IPS-NIHi7 (cell line): ENCODE measurements around the gene ADGRA3.
A peak's percentile ranks its signal among the peaks of the same experiment; 100 is the strongest.
"Not testable (repeated sequence)": the region's sequence is repeated elsewhere in the genome, so short reads cannot be mapped to it uniquely, and the experiment has no call there.

Experiments
- DNase-seq: peaks from one replicate; pipeline ENCODE4 v3.0.0; 2012; ENCODE audit warnings: mixed read lengths; ENCODE audit errors: extremely low spot score

Gene ADGRA3

GRCh38 chr4:22478426-22478825 lies 37.4 kb downstream of the ADGRA3 start:
- DNase-seq, result no peak

- no peak for DNase-seq
Observed at GRCh38 chr4:22477813-22478182, 38.1 kb downstream of the ADGRA3 start.

- DNase-seq, result no peak
Observed at GRCh38 chr4:22477136-22477812, 38.6 kb downstream of the ADGRA3 start.

DNA sequence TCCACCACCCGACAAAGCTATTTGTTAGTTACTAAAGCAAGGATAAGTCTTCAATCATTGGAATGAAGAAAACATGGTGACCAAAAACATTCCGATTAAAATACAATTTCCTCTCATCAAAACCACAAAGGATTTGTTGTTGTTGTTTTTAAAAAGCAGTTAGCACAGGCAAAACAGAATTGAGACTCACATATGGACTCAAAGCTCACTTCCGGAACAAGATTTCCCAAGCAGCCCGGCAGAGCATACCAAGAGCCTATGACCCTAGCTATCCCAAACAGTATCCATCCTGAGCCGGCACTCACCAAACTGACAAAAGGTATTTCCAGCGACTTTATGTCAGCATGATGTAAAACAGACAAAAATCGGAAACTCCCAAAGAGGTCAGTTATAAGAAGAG lies 39.9 kb downstream of the ADGRA3 start:
- DNase-seq, result no peak

GRCh38 chr4:22475311-22475646 lies 40.6 kb downstream of the ADGRA3 start:
- DNase-seq, result not testable (repeated sequence)

DNA sequence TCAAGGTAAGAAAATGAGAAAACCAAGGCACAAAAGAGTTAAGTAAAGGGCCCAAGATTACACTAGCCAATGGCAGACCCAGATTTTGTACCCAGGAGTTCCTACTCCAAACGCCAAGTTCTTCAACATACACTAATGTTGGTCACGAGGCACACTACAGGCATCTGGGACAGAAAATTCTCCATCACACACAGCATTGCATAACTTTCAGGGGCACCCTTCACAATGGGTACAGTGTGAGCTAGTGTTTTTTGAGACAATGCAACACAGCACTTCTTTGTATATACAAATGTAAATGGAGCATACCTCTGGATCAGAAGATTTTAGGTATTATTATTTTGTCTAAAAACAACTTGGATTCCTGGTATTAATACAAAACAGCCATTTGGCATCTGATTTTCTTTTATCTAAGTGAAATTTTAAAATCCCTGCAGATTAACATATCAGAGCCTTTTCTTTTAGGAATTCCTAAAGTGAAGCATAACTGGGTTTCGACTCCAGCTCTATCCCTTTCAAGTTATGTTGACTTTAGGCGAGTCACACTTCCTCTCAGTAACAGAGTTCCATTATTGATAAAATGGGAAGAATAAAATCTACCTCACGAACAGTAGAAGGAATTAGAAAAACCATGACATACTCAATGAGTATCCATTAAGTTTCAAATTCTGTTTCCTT lies 41.1 kb downstream of the ADGRA3 start:
- no peak for DNase-seq

DNA sequence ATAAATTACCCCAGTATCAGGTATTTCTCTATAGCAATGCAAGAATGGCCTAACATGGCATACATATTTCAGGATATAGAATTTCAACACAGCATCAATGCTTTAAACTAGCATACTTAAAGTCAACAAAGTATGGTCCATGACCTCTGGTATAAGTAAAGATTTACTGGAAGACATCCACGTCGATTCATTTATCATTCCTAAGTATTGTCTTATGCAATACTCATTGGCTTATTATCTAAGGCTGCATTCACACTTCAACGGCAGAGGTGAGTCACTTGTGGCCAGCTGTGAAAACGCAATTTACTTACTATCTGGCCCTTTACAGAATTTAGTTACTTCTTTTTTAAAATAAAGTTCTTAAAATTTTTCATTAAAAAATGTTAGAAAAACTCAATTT lies 42.6 kb downstream of the ADGRA3 start:
- DNase-seq, result no peak

- DNase-seq, result no peak
Observed at GRCh38 chr4:22471999-22472461, 43.8 kb downstream of the ADGRA3 start.

DNA sequence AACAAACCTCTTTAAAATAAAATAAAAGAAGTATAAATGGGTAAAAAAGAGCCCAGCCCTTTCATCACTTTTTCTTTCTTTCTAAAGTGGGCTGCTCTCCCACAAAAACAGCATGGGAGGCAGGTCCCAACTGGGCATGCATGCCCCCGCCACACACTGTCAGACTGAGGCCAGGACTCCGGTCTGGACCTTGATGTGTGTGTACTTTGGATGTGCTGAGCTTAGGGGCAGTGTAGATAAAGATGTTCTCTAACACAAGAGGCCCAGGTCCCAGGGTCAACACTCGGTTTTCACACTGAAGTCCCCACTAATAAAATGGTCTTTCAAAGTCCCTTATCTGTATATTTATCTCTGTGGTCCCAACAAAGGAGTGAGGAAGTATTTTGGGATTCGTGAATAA lies 44.4 kb downstream of the ADGRA3 start:
- DNase-seq, result no peak

DNA sequence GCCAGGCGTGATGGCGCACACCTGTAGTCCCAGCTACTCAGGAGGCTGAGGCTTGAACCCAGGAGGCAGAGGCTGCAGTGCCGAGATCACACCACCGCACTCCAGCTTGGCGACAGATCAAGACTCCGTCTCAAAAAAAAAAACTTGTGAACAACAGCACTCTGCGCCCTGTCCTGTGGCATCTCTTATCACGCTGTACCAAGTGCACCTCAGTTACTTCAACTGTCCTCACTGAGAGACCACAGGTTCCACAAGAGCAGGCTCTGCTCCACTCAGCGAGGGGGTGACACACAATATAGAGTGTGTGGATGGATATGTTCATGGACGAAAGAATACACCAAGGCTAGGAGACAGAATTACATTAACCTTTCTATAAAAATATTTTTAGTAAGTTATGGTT lies 49.3 kb downstream of the ADGRA3 start:
- DNase-seq, result no peak

DNA sequence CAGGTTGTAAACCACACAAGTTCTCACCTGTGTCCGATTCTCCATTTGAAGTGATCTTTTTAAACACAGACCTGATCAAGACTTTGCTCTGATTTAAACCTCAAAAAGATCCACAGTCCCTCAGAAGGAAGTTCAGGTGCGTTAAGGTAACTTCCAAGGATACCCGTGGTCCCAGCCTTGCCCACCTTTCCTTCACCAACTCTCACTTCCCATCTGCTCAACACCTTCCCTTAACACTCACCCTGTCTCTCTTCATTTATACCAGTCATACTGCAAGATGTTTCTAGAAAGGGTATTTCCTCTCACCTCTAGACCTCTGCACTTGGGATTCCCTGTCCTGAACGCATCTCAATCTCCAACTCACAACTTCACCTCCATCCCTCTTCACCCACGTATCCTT lies 49.9 kb downstream of the ADGRA3 start:
- no peak for DNase-seq

- DNase-seq, result no peak
Observed at GRCh38 chr4:22465349-22465748, 50.5 kb downstream of the ADGRA3 start.

DNA sequence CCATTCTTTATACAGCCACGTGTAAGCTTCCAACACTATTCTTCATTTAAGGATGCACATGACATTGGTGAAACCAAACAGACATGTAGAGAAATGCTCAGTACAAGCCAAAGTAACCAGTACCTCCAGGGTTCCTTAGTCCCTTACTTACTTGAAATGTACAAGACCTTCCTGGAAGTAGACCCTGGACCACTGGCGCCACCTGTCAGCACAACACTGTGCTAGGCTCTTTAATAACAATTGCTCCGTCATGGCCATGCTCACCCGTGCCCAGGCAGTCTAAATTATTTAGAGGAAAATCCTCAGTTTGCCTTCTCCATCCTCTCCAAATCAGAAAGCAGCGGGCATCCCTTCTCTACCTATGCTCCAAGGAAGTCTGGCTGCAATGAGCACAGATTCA lies 52.7 kb downstream of the ADGRA3 start:
- peak; percentile 22 for DNase-seq

- peak; percentile 42 for DNase-seq
Observed at GRCh38 chr4:22462688-22463087, 53.2 kb downstream of the ADGRA3 start.

- no peak for DNase-seq
Observed at GRCh38 chr4:22460266-22460665, 55.6 kb downstream of the ADGRA3 start.

DNA sequence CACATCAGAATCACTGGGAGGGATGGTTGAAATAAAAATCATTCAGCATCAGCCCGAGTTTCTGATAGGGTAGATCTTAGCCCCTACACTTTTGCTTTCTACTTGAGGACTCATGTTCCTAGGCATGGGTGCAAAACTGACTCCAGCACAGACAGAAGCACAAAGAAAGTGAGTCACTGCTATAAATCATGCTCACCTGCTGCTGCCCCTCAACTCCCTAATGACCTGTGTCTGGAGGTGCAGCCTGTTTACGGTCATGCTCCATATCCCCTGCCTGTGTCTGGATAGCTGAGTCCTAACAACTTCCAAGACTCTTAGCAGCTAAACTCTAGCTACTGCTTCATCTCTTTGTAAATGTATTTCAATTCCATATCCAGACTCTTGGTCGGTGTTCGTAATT lies 57.8 kb downstream of the ADGRA3 start:
- DNase-seq, result no peak

DNA sequence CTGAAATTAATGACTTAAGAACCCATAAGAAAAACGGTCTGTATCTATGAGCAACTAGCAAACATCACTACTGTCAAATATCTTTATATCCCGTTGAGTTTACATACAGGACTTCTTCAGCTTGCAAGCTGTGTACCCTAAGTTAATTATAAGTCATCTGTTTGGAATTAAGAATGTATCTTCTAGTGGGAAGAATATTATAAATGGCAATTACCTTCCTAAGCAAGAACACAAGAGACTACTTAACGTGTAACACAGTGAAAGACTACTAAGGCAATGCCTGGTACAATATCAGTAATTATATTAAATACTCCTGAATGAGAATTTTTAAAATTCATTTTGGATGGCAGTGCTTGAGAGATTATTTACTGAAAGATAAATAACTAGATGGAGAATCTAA lies 58.5 kb downstream of the ADGRA3 start:
- DNase-seq, result no peak

- DNase-seq, result no peak
Observed at GRCh38 chr4:22456291-22456690, 59.6 kb downstream of the ADGRA3 start.

GRCh38 chr4:22454955-22455354 lies 60.9 kb downstream of the ADGRA3 start:
- DNase-seq, result no peak

GRCh38 chr4:22454216-22454838 lies 61.5 kb downstream of the ADGRA3 start:
- no peak for DNase-seq

- DNase-seq, result no peak
Observed at GRCh38 chr4:22444813-22445212, 71.1 kb downstream of the ADGRA3 start.

DNA sequence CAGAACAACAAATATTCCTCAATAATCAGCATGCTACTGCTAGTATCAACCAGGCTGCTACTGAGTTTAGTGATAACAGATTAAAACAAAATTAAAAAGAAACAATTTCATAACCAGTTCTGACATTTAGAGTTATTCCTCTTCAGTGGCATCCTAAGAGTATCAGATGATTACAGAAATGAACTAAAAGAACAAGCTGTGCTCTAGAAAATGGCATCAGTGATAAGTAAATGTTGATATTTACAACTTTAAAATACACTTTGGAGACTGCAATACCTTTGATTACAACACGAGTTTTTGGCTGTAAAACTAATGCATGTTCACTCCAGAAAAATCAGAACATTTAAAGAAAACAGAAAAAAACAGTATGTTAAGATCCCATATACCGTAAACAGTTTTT lies 72.9 kb downstream of the ADGRA3 start:
- no peak for DNase-seq

GRCh38 chr4:22440999-22441398 lies 74.9 kb downstream of the ADGRA3 start:
- DNase-seq, result no peak
